Progenitor cell of endocrine pancreas (in vitro differentiated cells): ENCODE data around the gene SND1. TPM values are rescaled to one million over a fixed set of nuclear protein-coding genes. Genes with fewer than 3 reads are reported as not detected.
"Not testable (repeated sequence)": the region's sequence is repeated elsewhere in the genome, so short reads cannot be mapped to it uniquely, and the experiment has no call there.

Experiments
- DNase-seq: peaks from one replicate; pipeline ENCODE4 v3.0.0; 2021; ENCODE audit warnings: low spot score; ENCODE audit not compliant: unreplicated experiment
- H3K27ac Mint-ChIP-seq: 2 replicates; pipeline ENCODE4 v1.8.0; 2021; ENCODE audit warnings: mild to moderate bottlenecking, moderate library complexity, mixed read lengths
- H3K27me3 Mint-ChIP-seq: 2 replicates; pipeline ENCODE4 v1.8.0; 2021; ENCODE audit warnings: mixed read lengths
- H3K36me3 Mint-ChIP-seq: 2 replicates; pipeline ENCODE4 v1.8.0; 2022; ENCODE audit warnings: mixed read lengths; ENCODE audit not compliant: insufficient read depth
- H3K4me1 Mint-ChIP-seq: 2 replicates; pipeline ENCODE4 v1.8.0; 2021; ENCODE audit warnings: low read depth, mixed read lengths
- H3K4me3 Mint-ChIP-seq: 2 replicates; pipeline ENCODE4 v1.8.0; 2021; ENCODE audit warnings: low read depth, mild to moderate bottlenecking, moderate library complexity, mixed read lengths
- H3K9me3 Mint-ChIP-seq: 2 replicates; pipeline ENCODE4 v1.8.0; 2021; ENCODE audit warnings: low read depth, mixed read lengths
- CTCF ChIP-seq: fragments of 200-600 bp; sonication (generic); IDR thresholded peaks from one replicate; pipeline ENCODE4 v1.5.0; 2021; ENCODE audit warnings: antibody characterized with exemption, mild to moderate bottlenecking; ENCODE audit not compliant: unreplicated experiment
- total RNA-seq: library from RNA; stranded (reverse); gene quantifications from 2 replicates; pipeline ENCODE4 v1.2.1, GENCODE V29; 2021

Gene SND1
- total RNA-seq, 1 donor from 2014 or later: 213 TPM

GRCh38 chr7:127957886-127958285 is 305.9 kb downstream of the SND1 start:
- H3K27ac Mint-ChIP-seq: no peak overlapping the region
- H3K4me3 Mint-ChIP-seq: no peak overlapping the region
- H3K27me3 Mint-ChIP-seq: no peaks in the 10 kb centered on the region
- peaks cover 19% of the 10 kb centered on the region for H3K4me1 Mint-ChIP-seq
- H3K36me3 Mint-ChIP-seq: peaks cover 3% of the 10 kb centered on the region
- no peak for DNase-seq
- no peak for TF ChIP-seq CTCF
- no peaks in the 10 kb centered on the region for H3K9me3 Mint-ChIP-seq

- peaks cover 4% of the 10 kb centered on the region for H3K36me3 Mint-ChIP-seq
- no peak for DNase-seq
- no peak overlapping the region for H3K4me3 Mint-ChIP-seq
- H3K27ac Mint-ChIP-seq: no peak overlapping the region
- peaks cover 20% of the 10 kb centered on the region for H3K4me1 Mint-ChIP-seq
- no peaks in the 10 kb centered on the region for H3K9me3 Mint-ChIP-seq
- H3K27me3 Mint-ChIP-seq: no peaks in the 10 kb centered on the region
- no peak for TF ChIP-seq CTCF
These were observed 307.8 kb downstream of the SND1 start for GRCh38 chr7:127959770-127960169.

GRCh38 chr7:127961786-127962453 is 309.9 kb downstream of the SND1 start:
- DNase-seq: no peak
- Mint-ChIP-seq H3K4me1 (peaks cover 20% of the 10 kb centered on the region), H3K27me3 (no peaks in the 10 kb centered on the region), H3K36me3 (peaks cover 5% of the 10 kb centered on the region), H3K27ac (peak overlapping the region; percentile 87), H3K4me3 (no peak overlapping the region), H3K9me3 (no peaks in the 10 kb centered on the region)
- no peak for TF ChIP-seq CTCF

GRCh38 chr7:127962589-127963361 is 310.8 kb downstream of the SND1 start:
- no peak overlapping the region for H3K4me3 Mint-ChIP-seq
- no peaks in the 10 kb centered on the region for H3K27me3 Mint-ChIP-seq
- no peak for DNase-seq
- H3K9me3 Mint-ChIP-seq: no peaks in the 10 kb centered on the region
- peak overlapping the region; percentile 87 for H3K27ac Mint-ChIP-seq
- peaks cover 6% of the 10 kb centered on the region for H3K36me3 Mint-ChIP-seq
- peaks cover 20% of the 10 kb centered on the region for H3K4me1 Mint-ChIP-seq
- no peak for TF ChIP-seq CTCF

GRCh38 chr7:127963850-127964249 is 311.9 kb downstream of the SND1 start:
- H3K36me3 Mint-ChIP-seq, DNase-seq, H3K27ac Mint-ChIP-seq, H3K9me3 Mint-ChIP-seq, H3K4me3 Mint-ChIP-seq, H3K27me3 Mint-ChIP-seq: not testable (repeated sequence)
- H3K4me1 Mint-ChIP-seq: peaks cover 20% of the 10 kb centered on the region
